ENCODE results near the gene NT5DC3.
"Not testable (repeated sequence)": the region's sequence is repeated elsewhere in the genome, so short reads cannot be mapped to it uniquely, and the experiment has no call there.

Gene NT5DC3

GRCh38 chr12:103830730-103831320, 10.2 kb downstream of the NT5DC3 start:
- no peak for DNase-seq

DNA sequence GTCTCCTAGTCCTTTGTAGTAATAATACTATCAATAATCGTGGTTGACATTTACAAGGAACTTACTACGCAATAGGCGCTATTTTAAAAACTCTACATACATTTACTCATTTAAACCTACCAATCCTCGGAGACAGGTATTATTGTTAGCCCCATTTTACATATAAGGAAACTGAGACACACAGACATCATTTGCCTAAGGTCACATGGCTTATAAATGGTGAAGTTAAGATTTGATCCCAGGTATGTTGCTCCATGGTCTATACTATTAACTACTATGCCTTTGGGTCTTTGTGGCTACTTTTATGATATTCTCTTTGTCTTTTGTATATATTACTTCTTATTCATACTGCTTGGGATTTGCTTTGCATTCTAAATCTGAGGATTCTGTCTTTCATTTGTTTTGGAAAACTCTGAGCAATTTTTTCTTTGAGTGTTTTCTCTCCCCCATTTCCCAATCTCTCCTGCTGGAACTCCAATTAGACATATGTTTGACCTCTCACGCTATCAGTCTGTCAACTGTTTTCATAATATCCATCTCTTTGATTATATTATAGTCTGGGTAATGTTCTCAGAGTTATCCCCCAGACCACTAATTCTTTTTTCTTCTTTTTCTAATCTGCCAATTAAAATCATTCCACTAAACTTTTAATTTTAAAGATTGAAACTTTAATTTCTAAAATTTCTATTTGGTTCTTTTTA, 10.9 kb downstream of the NT5DC3 start:
- no peak for DNase-seq

GRCh38 chr12:103829092-103829491, 11.9 kb downstream of the NT5DC3 start:
- DNase-seq: no peak

DNA sequence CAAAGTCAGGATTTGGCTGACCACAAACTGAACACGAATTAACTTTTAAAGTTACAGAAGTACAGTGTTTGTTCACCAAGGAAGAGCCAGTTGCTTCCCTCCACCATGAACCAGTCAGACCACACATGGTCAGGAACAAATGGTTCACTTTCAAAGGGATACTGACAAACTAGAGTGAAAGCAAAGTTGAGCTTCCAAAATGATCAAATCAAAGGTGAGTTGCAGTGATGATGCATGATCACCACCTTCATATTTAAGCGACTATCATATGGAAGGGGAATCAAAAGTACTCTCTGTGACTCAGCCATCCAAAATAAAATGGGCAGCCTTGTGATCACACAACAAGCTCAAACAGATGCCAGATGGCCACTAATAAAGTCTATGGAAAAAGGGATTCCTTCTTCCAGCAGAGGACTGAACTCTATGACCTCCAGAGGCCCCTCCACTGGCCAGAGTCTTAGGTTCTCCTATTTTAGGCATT, 13.1 kb downstream of the NT5DC3 start:
- DNase-seq: no peak

DNA sequence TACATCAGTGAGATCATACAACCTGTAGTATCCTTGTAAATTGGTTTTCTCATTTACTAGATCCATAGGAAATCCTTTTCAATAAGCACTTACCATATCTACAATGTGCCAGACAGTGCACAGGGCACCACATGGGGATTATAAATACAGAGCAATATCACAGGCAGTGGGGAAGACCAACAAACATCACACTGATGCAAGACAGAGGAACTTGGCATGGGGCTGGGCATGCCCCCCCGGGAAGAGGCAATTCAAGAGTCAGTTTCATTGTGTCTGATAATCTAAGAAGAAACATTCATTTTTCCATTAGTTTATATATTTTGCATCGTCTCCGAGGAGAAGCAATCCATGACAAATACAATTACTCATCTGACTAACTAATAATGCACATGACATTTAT, 16.2 kb downstream of the NT5DC3 start:
- no peak for DNase-seq

GRCh38 chr12:103824290-103824689, 16.7 kb downstream of the NT5DC3 start:
- DNase-seq: no peak

GRCh38 chr12:103823871-103824270, 17.2 kb downstream of the NT5DC3 start:
- DNase-seq: no peak

- DNase-seq: no peak
Measured at GRCh38 chr12:103821773-103822172, 19.3 kb downstream of the NT5DC3 start.

- DNase-seq: no peak
Measured at GRCh38 chr12:103820881-103821489, 20.0 kb downstream of the NT5DC3 start.

DNA sequence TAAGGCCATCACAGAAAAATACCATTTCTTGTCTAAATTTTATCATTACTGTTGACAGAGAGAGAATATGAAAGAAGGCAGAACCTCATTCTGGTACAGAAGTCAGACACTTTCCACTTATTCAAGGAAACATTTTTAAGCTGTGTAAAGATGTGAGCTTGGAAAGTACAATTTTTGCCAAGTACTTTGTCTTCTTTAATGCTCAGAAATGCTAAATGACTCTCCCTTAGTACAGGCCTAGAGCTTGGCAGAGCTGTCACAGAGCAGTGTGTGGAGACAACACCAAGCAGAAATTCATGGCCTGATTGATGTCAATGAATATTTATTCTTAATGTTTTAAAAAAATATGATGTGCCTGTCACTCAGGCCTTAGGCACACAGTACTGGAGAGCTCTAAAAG, 20.7 kb downstream of the NT5DC3 start:
- no peak for DNase-seq

GRCh38 chr12:103819892-103820291, 21.1 kb downstream of the NT5DC3 start:
- DNase-seq: no peak

GRCh38 chr12:103819312-103819711, 21.7 kb downstream of the NT5DC3 start:
- no peak for DNase-seq

DNA sequence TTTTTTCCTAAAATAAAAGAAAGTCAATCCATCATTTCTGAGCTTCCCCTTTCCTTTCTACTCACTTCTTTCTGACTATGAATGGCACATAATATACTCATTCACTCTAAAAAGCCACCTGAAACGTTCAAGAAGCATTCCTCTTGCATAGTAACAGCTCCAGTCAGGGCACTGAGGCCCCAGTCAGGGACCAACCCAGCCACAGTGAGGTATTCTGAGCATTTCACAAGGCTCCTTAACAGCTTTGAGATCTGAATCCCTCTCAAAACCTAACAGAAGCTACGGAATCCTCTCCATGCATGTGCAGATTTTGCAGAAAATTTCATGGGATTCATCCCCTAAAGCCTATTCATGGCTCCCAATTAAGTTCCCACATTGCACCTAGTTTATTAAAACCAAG, 23.2 kb downstream of the NT5DC3 start:
- no peak for DNase-seq

DNA sequence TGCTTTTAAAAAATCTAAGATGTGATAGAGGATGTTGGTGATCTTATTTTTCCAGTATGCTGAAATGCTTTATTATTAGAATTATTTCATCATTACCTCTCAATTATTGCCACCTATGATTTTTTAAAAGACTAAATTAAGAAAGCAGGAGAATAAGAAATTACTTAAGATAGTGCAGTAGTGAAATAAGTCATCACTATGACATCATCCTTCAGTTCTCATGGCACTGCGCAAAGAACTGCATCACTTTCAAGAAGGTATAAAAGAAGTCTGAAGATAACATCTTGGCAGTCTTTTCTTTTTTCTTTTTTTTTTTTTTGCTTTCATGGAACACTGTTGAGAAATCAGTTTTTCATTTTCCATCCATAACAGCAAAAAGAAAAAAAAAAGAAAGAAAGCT, 24.4 kb downstream of the NT5DC3 start:
- no peak for DNase-seq

GRCh38 chr12:103814436-103814835, 26.6 kb downstream of the NT5DC3 start:
- DNase-seq: no peak

DNA sequence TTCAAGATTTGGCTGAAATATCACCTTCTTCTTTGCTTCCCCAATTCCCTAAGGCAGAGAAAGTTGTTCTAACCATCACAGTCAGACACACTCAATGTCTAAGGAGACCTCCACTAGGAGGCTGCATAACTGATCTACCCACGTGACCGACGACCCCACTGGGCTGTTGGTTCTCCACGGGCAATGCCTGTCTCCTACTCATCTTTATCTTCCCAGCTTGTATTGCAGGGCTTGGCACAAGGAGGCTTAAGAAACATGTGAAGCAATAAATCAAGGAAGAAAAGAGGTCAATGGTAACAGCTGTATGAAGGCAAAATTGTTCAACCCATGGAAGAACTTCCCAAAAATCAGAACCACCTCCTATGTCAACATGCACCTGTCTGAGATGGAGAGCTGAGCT, 27.1 kb downstream of the NT5DC3 start:
- no peak for DNase-seq

DNA sequence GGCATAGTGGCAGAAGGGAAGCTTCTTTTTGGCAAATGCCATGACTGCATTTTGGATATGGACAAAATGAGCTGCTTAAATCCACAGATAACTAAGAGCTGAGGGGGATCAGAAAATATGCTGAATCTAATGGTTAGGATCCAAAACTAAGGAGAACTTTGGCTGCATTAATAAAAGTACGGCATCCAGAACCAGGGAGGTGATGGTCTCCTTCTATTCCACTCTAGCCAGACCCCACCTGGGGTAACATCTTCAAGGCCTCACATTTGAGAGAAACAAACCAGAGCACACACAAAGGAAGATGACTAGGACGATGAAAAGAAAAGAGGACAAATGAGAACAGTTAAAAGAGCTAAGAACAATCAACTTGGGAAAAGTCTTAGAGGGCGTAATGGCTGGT, 27.6 kb downstream of the NT5DC3 start:
- no peak for DNase-seq

DNA sequence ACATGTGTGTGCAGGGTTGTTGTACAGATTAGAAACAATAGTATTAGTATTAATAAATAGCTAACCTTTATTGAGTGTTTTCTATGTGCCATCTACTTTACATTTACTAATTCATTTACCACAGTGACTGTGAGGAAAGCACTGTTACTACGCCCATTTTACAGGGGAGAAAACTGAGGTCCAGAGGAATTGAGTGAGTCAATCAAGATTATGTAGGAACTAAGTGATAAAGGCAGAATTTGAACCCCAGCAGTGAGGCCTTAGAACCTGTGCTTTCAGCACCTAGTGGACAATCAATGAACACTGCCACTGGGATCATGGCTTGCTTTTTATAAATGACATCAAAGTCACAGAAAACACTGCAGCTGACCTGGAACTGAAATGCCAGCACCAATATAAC, 28.2 kb downstream of the NT5DC3 start:
- no peak for DNase-seq

DNA sequence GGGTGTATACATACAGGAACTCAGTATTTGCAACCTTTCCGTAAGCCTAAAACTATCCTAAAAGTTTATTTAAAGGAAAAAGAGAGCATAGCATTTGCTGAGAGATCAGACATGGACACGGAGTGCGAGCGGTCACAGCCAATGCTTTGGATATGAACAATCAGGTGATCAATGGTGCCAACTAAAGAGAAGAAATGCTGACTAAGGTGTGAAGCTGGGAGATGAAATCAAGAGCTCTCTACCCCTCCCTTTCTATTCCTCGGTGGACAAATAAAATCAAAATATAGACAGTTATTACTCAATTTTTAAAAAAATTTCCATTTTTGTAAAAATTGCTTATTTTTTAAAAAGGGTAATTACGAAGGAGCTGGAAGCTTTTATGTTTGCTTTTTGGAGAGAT, 29.2 kb downstream of the NT5DC3 start:
- no peak for DNase-seq

DNA sequence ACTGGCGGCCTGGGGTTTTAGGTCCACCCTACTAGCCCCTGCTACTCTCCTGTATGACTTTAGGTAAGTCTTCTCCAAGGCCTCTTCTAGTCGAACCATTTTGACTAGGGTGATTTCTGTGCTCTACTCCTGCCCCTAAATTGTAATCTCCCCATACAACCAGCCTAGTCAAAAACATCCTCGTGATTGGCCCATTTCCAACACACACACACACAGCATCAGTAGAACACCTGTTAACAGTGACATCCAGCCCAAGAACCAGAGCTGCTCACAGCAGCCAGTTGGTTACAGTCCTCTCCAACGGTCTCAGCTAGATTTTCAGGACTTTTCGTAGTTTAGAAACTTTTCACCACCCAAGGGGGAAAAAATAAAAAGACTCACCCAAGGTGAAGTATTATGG, 30.9 kb downstream of the NT5DC3 start:
- no peak for DNase-seq

GRCh38 chr12:103809639-103810038, 31.4 kb downstream of the NT5DC3 start:
- DNase-seq: not testable (repeated sequence)

DNA sequence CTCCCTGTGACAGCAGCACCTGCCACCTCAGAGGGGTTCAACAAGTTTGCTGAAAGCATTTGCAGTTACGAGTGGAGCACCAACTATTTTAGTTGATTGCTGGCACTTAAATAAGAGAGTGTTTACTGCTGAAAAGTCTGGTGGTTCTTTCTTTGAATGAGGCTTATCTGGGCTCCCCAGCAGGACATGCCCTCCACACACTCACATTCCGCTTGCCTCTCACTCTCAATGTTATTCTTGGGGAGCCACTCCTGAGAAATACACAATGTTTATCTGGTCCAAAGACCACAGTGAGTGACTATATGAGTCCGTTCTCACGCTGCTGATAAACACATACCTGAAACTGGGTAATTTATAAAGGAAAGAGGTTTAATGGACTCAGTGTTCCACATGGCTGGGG, 31.9 kb downstream of the NT5DC3 start:
- DNase-seq: no peak

GRCh38 chr12:103808239-103808880, 32.7 kb downstream of the NT5DC3 start:
- no peak for DNase-seq

Data from activated CD4-positive, alpha-beta T cell treated with anti-CD3 and anti-CD28 coated beads, Interleukin-2, amount 50 U/mL, for 16 hours (primary cell).